Retina (tissue), 1 donor: ENCODE results near the gene TEX19.
A peak's percentile ranks its signal among the peaks of the same experiment; 100 is the strongest.
"Not testable (repeated sequence)": the region's sequence is repeated elsewhere in the genome, so short reads cannot be mapped to it uniquely, and the experiment has no call there.

Experiments used
- DNase-seq: peaks from one replicate; pipeline ENCODE4 v3.0.0-alpha.2; 2016

The TEX19 gene

GRCh38 chr17:82356845-82357355 lies 2.1 kb upstream of the TEX19 start:
- no peak for DNase-seq

GRCh38 chr17:82357394-82357793 lies 1.7 kb upstream of the TEX19 start:
- no peak for DNase-seq

- DNase-seq = not testable (repeated sequence)
Measured at GRCh38 chr17:82359451-82360074, 516 bp downstream of the TEX19 start.

- DNase-seq = no peak
Measured at GRCh38 chr17:82361885-82362633, 3.0 kb downstream of the TEX19 start.

- DNase-seq = peak; percentile 25
Measured at GRCh38 chr17:82365606-82366295, 6.7 kb downstream of the TEX19 start.

GRCh38 chr17:82366749-82367148 lies 7.7 kb downstream of the TEX19 start:
- no peak for DNase-seq

GRCh38 chr17:82367724-82368524 lies 8.9 kb downstream of the TEX19 start:
- no peak for DNase-seq

- no peak for DNase-seq
Measured at GRCh38 chr17:82369211-82369610, 10.2 kb downstream of the TEX19 start.

- DNase-seq = peak; percentile 58
Measured at GRCh38 chr17:82370471-82371332, 11.7 kb downstream of the TEX19 start.

GRCh38 chr17:82371333-82372248 lies 12.5 kb downstream of the TEX19 start, which contains the start of gene UTS2R:
Gene UTS2R (plus strand): TSS chr17:82371765. CDS start chr17:82374325, 2,560 bp downstream.
- DNase-seq = no peak

GRCh38 chr17:82372249-82373071 lies 13.4 kb downstream of the TEX19 start:
- no peak for DNase-seq

- not testable (repeated sequence) for DNase-seq
Measured at GRCh38 chr17:82373072-82373452, 14.0 kb downstream of the TEX19 start.

GRCh38 chr17:82373731-82374625 lies 14.9 kb downstream of the TEX19 start:
- no peak for DNase-seq

- DNase-seq = no peak
Measured at GRCh38 chr17:82374626-82375331, 15.7 kb downstream of the TEX19 start.

- no peak for DNase-seq
Measured at GRCh38 chr17:82375359-82376041, 16.5 kb downstream of the TEX19 start.

GRCh38 chr17:82376042-82376730 lies 17.1 kb downstream of the TEX19 start:
- DNase-seq = no peak

GRCh38 chr17:82377294-82377693 lies 18.2 kb downstream of the TEX19 start:
- DNase-seq = not testable (repeated sequence)
